Hindlimb muscle (tissue), 1 donor: ENCODE data around the gene TMEM100. TPM values are rescaled to one million over a fixed set of nuclear protein-coding genes. Genes with fewer than 3 reads are reported as not detected.
"Not testable (repeated sequence)": the region's sequence is repeated elsewhere in the genome, so short reads cannot be mapped to it uniquely, and the experiment has no call there.

Experiments used
- DNase-seq: peaks from one replicate; pipeline ENCODE4 v3.0.0-alpha.2; 2013
- polyA plus RNA-seq: library from polyadenylated mRNA; unstranded; fragments of 120-200 nt; gene quantifications from one replicate; pipeline ENCODE4 v1.2.1, GENCODE V29; 2013; ENCODE audit not compliant: insufficient read length

Gene TMEM100
- polyA plus RNA-seq, 1 donor, result 4.2 TPM

DNA sequence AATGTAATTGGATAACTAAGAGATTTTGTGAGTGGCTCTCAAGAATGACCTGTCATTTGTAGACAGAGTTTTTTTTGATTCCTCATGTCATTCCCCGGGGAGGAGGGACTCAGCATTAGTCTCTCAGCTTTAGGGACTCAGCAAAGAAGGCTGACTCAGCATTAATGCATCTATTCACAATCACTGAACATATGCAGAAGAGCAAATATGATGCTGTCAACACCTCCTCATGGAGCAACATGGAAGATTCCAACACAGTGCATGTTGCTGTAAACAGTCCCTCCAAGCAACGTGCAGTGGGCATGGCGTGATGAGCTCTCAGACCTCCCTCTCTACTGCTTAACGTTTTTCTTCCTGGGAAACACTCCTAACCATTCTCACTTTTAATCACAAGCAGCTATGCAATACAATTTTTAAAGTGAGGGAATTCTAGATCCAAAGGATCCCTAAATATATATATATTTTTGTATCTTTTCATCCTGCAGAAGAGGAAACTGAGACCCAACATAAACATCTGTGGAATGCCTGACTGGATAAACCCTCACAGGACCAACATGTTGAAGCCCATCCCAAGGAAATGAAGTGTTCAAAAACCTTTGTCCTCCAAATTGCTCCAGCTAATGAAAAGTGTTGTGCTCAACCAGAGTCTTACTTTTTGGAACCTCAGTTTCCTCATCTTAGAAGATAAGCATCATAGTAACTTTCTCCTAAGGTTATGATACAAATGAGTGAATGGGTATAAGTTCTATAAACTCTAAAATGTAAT is 38.9 kb downstream of the TMEM100 start:
- no peak for DNase-seq

DNA sequence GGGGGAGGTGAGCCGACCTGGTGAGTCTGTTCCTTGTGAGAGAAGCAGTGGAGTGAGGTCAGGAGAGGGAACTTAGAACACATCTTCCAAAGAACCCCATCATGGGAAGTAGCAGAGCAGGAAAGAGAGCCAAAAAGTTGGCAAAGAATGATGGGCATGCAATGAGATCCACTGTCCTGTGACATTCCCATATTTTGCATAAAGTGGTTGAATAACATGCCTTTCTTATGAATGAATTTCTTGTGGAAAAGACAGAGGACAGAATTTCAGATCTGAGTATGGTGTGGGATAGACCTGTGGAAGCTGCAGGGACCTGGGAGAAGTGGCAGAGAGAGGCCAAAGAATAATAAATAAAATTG is 41.3 kb downstream of the TMEM100 start:
- no peak for DNase-seq

DNA sequence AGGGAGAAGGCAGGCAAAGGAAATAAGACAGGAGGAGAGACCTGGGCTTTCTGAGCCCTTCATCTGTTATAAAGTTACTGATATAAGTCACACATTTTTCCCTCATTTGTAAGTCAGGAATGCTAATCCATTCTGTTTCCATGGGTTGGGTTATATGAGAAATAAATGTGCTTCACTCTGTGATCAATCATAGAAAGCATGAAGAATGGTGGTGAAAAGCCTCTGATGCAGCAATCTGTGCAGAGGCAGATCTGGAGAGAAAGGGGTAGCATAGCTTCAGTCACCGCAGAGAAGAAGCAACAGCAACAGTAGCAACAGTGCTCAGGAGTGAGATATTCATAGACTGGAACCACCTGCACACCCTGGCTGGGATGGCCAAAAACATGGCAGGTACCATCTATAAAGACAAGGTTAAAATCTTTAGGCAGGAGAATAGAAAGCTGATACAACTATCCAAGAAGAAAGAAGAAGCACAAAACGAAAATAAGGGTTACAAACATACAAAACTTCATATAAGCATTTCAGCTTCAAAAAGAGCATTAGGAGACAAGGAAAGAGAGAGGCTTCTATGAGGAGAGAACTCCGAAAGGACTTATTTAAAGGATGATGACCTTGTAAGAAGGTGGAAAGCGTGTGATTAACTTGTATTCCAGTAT is 41.9 kb downstream of the TMEM100 start:
- no peak for DNase-seq

DNA sequence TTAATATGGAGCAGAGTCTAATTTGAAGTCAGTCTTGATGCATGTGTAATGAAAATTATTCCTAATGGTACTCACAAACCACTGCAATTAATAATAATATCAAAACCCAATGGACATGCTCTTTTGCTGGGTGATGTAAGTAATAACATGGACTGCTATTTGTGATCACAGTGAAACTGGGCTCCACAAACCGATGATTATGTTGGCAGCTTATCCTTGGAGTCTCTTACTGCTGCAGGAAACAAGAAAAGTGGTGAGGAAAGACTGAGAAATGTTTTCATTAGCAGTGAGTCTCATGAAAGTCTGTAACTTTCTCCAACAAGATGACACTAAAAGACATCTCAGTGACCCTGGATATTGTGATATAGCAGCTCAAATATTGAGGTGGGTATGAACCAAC is 45.2 kb downstream of the TMEM100 start:
- DNase-seq, result no peak

DNA sequence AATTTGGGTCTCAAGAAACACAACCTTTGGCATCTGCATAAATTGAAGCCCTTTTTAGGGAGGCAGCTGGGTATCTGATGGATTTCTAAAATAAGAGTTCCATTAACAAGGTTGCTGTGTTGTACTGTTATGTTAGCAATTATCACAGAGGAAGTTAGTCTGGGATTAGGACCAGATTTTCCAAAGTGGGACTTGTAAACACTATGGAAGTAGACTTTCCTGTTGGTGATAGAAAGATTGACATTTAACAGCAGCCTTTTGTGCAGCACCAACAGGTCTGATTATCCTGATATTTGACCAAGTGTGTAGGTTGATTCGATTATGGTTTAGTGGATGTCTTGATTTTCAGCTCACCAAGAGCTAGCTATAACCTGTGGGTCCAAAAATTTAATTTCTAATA is 46.4 kb downstream of the TMEM100 start:
- DNase-seq, result no peak

DNA sequence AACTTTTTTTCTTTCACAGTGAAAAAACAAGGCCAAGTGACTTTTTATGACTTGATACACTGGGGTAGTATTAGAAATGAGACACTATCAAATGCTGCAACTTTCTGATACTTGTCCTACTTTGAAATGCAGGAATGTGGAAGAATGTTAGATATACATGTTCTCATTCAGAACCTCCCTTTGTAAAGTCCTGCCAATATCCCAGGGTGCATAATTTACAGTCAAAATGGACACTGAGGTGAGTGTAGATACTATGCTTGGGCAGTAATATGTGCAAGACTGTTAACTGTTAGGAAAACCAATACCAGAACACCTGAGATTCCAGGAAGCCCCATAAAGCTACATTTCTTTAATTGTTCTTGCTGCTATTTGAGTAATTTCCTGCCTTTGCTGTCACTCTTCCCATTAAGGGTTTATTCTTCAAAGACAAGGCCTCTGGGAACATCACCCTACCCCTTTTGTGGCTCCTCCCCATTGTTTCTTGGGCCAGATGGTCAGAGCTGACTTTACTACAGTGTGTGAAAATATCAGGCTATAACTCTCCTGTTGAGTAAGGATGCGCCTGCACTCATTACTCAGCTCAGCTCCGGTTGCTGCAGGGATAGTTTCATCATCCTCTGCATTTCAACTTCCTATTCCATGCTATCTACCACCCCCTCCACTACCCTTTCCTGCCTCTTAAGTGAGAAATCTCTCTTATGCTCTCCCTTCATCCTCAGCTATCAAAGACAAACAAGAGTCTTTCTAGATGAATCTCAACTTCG is 48.7 kb downstream of the TMEM100 start:
- no peak for DNase-seq

DNA sequence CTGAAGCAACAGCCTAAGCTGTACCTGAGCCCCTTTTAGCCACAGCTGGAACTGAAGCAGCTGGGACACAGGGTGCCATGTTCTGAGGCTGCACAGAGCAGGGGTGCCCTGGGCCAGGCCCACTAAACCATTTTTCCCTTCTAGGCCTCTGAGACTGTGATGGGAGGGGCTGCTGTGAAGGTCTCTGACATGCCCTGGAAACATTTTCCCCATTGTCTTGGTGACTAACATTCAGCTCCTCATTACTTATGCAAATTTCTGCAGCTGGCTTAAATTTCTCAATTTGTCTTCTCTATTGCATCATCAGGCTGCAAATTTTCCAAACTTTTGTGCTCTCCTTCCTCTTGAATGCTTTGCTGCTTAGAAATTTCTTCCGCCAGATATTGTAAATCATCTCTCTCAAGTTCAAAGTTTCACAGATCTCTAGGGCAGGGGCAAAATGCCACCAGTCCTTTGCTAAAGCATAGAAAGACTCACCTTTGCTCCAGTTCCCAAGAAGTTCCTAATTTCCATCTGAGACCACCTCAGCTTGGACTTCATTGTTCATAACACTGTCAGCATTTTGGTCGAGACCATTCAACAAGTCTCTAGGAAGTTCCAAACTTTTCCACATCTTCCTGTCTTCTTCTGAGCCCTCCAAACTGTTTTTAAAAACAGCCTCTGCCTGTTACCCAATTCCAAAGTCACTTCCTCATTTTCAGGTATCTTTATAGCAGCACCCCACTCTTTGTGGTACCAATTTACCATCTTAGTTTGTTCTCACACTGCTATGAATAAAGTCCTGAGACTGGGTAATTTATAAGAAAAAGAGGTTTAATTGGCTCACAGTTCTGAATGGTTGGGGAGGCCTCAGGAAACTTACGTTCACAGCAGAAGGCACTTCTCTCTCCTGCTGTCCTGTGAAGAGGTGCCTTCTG is 49.8 kb downstream of the TMEM100 start:
- DNase-seq, result no peak

DNA sequence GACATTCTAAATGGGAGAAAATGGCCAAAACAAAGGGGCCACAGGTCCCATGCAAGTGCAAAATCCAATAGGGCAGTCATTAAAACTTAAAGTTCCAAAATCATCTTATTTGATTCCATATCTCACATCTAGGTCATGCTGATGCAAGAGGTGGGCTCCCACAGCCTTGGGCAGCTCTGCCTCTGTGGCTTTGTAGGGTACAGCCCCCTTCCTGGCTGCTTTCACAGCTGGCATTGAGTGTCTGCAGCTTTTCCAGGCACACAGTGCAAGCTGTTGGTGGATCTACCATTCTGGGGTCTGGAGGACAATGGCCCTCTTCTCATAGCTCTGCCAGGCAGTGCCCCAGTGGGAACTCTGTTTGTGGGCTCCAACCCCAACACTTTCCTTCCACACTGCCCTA is 50.7 kb downstream of the TMEM100 start:
- DNase-seq, result not testable (repeated sequence)

Other genes starting within 250 kb of the TMEM100 start
- 0.09 TPM for gene SMIM36, start 211.4 kb downstream of the TMEM100 start, polyA plus RNA-seq
- 9.7 TPM for gene PCTP, start 28.2 kb upstream of the TMEM100 start, polyA plus RNA-seq